ENCODE results near the gene BSN.
"Not testable (repeated sequence)": the region's sequence is repeated elsewhere in the genome, so short reads cannot be mapped to it uniquely, and the experiment has no call there.

DNA sequence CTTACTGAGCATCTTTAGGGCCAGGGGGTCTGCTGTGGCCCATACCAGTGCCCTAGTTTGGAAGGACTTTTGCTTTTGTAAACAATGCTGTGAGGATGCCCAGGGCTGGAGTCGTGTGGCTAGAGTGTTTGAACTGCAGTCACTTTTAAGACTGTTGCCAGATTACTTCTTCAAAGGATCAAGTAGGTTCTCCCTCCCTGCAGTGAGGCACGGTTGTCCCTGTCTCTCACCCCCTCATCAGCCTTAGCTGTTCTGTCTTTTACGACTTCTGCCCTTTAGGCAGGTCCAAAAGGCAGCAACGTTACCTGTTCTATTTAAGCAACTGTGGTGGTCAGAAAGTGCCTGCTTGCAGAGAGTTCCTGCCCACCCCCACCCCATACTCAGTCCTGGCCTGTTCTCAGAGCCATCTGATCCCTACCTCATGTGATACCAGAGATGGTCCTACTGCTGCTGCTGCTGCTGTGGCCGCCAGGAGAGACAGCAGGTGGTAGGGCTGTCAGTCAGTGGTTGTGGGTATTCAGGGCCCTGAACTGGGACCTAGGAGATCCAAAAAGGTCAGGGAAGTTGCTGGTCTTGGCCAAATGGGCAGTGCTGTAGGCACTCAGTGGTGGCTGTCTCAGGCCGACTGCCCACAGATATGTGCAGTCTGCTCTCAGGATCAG lies 140.3 kb downstream of the BSN start:
- TF ChIP-seq, protein P1, sequence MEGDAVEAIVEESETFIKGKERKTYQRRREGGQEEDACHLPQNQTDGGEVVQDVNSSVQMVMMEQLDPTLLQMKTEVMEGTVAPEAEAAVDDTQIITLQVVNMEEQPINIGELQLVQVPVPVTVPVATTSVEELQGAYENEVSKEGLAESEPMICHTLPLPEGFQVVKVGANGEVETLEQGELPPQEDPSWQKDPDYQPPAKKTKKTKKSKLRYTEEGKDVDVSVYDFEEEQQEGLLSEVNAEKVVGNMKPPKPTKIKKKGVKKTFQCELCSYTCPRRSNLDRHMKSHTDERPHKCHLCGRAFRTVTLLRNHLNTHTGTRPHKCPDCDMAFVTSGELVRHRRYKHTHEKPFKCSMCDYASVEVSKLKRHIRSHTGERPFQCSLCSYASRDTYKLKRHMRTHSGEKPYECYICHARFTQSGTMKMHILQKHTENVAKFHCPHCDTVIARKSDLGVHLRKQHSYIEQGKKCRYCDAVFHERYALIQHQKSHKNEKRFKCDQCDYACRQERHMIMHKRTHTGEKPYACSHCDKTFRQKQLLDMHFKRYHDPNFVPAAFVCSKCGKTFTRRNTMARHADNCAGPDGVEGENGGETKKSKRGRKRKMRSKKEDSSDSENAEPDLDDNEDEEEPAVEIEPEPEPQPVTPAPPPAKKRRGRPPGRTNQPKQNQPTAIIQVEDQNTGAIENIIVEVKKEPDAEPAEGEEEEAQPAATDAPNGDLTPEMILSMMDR (tag by site-specific recombination; IDR thresholded peaks at IDR 0.05) = not testable (repeated sequence)
- TF ChIP-seq, protein P2, sequence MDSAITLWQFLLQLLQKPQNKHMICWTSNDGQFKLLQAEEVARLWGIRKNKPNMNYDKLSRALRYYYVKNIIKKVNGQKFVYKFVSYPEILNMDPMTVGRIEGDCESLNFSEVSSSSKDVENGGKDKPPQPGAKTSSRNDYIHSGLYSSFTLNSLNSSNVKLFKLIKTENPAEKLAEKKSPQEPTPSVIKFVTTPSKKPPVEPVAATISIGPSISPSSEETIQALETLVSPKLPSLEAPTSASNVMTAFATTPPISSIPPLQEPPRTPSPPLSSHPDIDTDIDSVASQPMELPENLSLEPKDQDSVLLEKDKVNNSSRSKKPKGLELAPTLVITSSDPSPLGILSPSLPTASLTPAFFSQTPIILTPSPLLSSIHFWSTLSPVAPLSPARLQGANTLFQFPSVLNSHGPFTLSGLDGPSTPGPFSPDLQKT (IDR thresholded peaks at IDR 0.05; ENCODE audit: borderline replicate concordance, low read depth, low read length) = not testable (repeated sequence)
- not testable (repeated sequence) for TF ChIP-seq ZNF24 (tag by site-specific recombination; IDR thresholded peaks at IDR 0.05); ZNF544 (tag by site-specific recombination; IDR thresholded peaks at IDR 0.05); ZFP69B (tag by site-specific recombination; IDR thresholded peaks at IDR 0.05); MEIS1 (CRISPR knock-in tag; IDR thresholded peaks at IDR 0.05; ENCODE audit: borderline replicate concordance); ZNF133 (tag by site-specific recombination; IDR thresholded peaks at IDR 0.05); SP3 (tag by site-specific recombination; IDR thresholded peaks at IDR 0.05); ZBTB21 (tag by site-specific recombination; IDR thresholded peaks at IDR 0.05); TCF7L2 (IDR thresholded peaks at IDR 0.05; ENCODE audit: borderline replicate concordance, low read depth, low read length); ZNF121 (tag by site-specific recombination; IDR thresholded peaks at IDR 0.05); ZNF146 (tag by site-specific recombination; IDR thresholded peaks at IDR 0.05)
- TF ChIP-seq, protein P3, sequence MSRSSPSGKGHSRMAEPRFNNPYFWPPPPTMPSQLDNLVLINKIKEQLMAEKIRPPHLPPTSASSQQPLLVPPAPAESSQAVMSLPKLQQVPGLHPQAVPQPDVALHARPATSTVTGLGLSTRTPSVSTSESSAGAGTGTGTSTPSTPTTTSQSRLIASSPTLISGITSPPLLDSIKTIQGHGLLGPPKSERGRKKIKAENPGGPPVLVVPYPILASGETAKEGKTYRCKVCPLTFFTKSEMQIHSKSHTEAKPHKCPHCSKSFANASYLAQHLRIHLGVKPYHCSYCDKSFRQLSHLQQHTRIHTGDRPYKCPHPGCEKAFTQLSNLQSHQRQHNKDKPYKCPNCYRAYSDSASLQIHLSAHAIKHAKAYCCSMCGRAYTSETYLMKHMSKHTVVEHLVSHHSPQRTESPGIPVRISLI (tag by site-specific recombination; IDR thresholded peaks at IDR 0.05) = not testable (repeated sequence)
